Thoracic aorta (tissue), 2 donors: ENCODE data around the gene TRPC4. TPM values are rescaled to one million over a fixed set of nuclear protein-coding genes. Genes with fewer than 3 reads are reported as not detected.

ENCODE experiments used
- ATAC-seq: fragments of 150-250 bp; one replicate; pipeline ENCODE4 v1.8.0; 2017; ENCODE audit warnings: low read depth; ENCODE audit not compliant: insufficient number of reproducible peaks, low FRiP score
- DNase-seq: peaks from one replicate; pipeline ENCODE4 v3.0.0-alpha.2; 2020; ENCODE audit warnings: low spot score
- H3K27ac ChIP-seq, 2 donors: fragments of 200-600 bp; sonication (generic); 1 replicate in 1 of 2; 2 replicates in 1 of 2; pipeline ENCODE4 v1.5.1; 2016; ENCODE audit warnings: mild to moderate bottlenecking in 2 of 2, moderate library complexity in 2 of 2
- H3K27me3 ChIP-seq: fragments of 200-600 bp; sonication (generic); replicated peaks from 2 replicates; pipeline ENCODE4 v1.6.0; 2016; ENCODE audit warnings: mild to moderate bottlenecking; ENCODE audit not compliant: insufficient read depth
- H3K36me3 ChIP-seq: fragments of 200-600 bp; sonication (generic); one replicate; pipeline ENCODE4 v1.5.1; 2016
- H3K4me1 ChIP-seq, 2 donors: fragments of 200-600 bp; sonication (generic); 1 replicate in 1 of 2; 2 replicates in 1 of 2; pipeline versions ENCODE4 v1.5.1 to v1.6.0; 2016; ENCODE audit warnings: low read depth in 2 of 2, mild to moderate bottlenecking in 1 of 2; ENCODE audit not compliant: control insufficient read depth in 1 of 2
- H3K4me3 ChIP-seq: fragments of 200-600 bp; sonication (generic); 2 replicates; pipeline ENCODE4 v1.5.1; 2016; ENCODE audit warnings: mild to moderate bottlenecking
- H3K9me3 ChIP-seq: fragments of 200-600 bp; sonication (generic); 2 replicates; pipeline ENCODE4 v1.5.1; 2016
- total RNA-seq, 2 donors: library from RNA; depleted of rRNA; stranded (reverse); fragments of >200 nt; gene quantifications; one replicate each; pipeline versions ENCODE4 v1.1.0 to v1.2.3, GENCODE V29; 2016
- TF ChIP-seq, protein P1 (sequence below): fragments of 200-600 bp; sonication (generic); IDR thresholded peaks from one replicate; pipeline ENCODE4 v1.5.1; 2019; ENCODE audit warnings: antibody characterized with exemption

TRPC4 gene
- total RNA-seq, 2 donors from 2014 or later = 7.1 to 7.6 TPM

DNA sequence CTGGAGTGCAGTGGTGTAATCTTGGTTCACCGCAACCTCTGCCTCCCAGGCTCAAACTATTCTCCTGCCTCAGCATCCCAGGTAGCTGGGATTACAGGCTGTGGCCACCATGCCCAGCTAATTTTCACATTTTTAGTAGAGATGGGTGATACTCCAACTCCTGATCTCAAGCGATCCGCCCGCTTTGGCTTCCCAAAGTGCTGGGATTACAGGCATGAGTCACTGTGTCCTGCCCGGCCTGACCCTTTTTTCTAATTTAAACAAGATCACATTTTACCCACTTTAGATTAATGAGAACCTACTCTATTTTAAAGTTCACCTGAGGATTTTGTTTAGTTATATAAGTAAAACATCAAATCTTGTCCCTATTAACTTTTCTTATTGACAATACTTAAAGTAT is 179.2 kb downstream of the TRPC4 start:
- Histone ChIP-seq H3K36me3 (no peaks in the 10 kb centered on the region), H3K4me1 (no peaks in the 10 kb centered on the region), H3K27ac (no peak overlapping the region), H3K9me3 (no peaks in the 10 kb centered on the region), H3K27me3 (no peaks in the 10 kb centered on the region), H3K4me3 (no peak overlapping the region)
- no peak for DNase-seq
- TF ChIP-seq, protein P1, sequence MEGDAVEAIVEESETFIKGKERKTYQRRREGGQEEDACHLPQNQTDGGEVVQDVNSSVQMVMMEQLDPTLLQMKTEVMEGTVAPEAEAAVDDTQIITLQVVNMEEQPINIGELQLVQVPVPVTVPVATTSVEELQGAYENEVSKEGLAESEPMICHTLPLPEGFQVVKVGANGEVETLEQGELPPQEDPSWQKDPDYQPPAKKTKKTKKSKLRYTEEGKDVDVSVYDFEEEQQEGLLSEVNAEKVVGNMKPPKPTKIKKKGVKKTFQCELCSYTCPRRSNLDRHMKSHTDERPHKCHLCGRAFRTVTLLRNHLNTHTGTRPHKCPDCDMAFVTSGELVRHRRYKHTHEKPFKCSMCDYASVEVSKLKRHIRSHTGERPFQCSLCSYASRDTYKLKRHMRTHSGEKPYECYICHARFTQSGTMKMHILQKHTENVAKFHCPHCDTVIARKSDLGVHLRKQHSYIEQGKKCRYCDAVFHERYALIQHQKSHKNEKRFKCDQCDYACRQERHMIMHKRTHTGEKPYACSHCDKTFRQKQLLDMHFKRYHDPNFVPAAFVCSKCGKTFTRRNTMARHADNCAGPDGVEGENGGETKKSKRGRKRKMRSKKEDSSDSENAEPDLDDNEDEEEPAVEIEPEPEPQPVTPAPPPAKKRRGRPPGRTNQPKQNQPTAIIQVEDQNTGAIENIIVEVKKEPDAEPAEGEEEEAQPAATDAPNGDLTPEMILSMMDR = no peak
- ATAC-seq = no peak

DNA sequence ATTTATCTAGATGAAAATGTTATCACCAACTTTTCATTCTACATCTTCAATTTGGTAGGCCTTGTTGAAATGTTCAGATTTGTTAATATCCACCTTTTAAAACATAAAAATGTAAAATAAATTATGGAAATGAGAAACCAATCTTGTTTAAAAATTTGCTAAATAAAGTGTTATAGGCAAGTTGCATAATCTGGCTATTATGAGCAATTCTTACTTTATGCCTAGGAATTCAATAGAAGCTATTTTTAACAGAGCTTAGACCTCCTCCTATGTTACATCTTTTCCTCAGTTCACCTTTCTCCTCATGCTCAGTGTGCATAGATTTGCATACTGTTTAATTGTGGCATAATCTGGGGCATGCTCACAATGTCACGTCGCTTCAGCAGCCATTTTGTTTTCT is 183.1 kb downstream of the TRPC4 start:
- peaks cover 3 to 11% of the 10 kb centered on the region in 2 donors for H3K4me1 ChIP-seq
- ATAC-seq (no peak), DNase-seq (no peak)
- H3K27ac ChIP-seq = no peak overlapping the region
- no peak overlapping the region for H3K4me3 ChIP-seq
- H3K27me3 ChIP-seq = no peaks in the 10 kb centered on the region
- TF ChIP-seq, protein P1 = no peak
- no peaks in the 10 kb centered on the region for H3K9me3 ChIP-seq
- H3K36me3 ChIP-seq = no peaks in the 10 kb centered on the region

DNA sequence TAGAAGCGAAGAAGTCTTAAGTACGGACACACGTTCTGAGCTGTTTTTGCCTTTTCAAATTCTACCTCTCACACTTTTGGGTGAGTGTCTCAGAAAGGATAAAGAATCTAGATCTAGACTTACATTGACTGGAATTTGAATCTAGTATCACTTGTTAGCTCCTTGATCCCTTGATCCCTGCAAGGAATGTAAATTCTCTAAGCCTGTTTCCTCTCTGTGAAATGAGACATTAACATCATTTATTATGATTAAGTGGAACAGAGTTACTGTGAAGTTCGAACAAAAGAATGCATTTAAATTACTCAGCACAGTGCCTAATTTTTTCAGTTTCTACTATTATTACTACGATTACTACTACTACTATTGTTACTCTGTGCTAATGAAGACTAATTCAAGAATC is 184.4 kb downstream of the TRPC4 start:
- Histone ChIP-seq H3K9me3 (no peaks in the 10 kb centered on the region), H3K27me3 (no peaks in the 10 kb centered on the region), H3K36me3 (no peaks in the 10 kb centered on the region), H3K4me1 (peaks cover 6 to 22% of the 10 kb centered on the region in 2 donors), H3K27ac (no peak overlapping the region), H3K4me3 (no peak overlapping the region)
- no peak for ATAC-seq
- no peak for DNase-seq
- TF ChIP-seq, protein P1 = no peak

DNA sequence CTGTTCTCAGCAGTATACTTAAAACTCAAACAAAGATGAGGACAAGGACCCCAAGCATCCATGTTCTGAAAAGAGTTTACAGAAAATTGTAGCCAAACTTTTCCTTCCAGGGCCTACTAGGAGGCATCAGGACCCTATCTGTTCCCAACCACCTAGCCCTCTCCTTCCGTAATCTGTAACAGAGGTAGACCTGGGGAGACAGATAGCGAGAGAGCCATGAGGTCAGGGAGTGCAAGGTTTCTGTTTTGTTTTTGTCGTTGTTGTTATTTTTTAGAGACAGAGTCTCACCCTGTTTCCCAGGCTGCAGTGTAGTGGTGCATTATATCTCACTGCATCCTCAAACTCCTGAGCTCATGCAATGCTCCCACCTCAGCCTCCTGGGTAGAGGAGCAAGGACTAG is 187.1 kb downstream of the TRPC4 start:
- no peak for DNase-seq
- Histone ChIP-seq H3K27ac (peak overlapping the region; percentile 62 to 72), H3K36me3 (no peaks in the 10 kb centered on the region), H3K4me1 (peaks cover 6 to 22% of the 10 kb centered on the region in 2 donors), H3K27me3 (no peaks in the 10 kb centered on the region), H3K4me3 (no peak overlapping the region), H3K9me3 (no peaks in the 10 kb centered on the region)
- TF ChIP-seq, protein P1 = no peak
- ATAC-seq = no peak

DNA sequence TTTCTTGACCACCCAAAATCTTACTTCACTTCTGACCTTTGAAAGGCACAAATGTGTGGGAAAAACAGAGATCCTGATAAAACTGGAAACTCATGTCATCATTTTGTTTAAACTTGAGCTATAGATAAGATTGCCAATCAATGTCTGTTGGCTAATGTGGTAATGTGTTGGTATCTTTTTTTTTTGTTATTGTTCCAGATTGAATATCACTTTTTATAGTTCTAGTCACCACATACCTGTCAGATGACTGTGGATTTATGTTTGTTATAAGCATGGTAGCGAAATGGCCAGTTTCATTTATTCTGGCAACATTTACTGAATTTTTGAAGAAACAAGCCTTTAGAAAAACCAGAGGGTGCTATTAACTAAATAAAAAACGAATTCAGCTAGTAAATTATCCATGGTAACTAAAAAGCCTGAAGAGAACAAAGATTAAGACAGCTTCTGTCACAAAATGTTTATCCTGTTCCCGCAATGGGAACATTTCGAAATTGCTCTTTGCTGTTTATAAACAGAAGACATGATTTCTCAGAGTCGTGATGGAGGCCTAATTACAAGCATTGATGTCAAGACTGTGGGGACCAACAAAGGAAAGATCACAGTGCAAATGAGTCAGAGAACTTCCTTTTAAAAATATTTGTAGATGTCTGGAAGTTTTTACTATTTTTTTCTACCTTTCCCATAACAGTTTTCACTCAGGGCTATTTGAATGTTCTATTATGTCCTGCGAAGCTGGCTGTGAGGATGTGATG is 188.1 kb downstream of the TRPC4 start:
- Histone ChIP-seq H3K27me3 (no peaks in the 10 kb centered on the region), H3K4me1 (peaks cover 6 to 22% of the 10 kb centered on the region in 2 donors), H3K9me3 (no peaks in the 10 kb centered on the region), H3K36me3 (no peaks in the 10 kb centered on the region), H3K4me3 (peak overlapping the region; percentile 43), H3K27ac (peak overlapping the region; percentile 62 to 72)
- ATAC-seq (peak; percentile 70), DNase-seq (no peak)
- TF ChIP-seq, protein P1 = no peak
